Measurements from ENCODE around the gene FAM163B.

GRCh38 chr9:133529874-133530273 is 79.3 kb downstream of the FAM163B start:
- TF ChIP-seq MTA1 (IDR thresholded peaks at IDR 0.05; ENCODE audit: borderline replicate concordance) (no peak), EZH2 (IDR thresholded peaks at IDR 0.05; ENCODE audit: borderline replicate concordance, low read depth, low read length) (no peak), TSC22D4 (tag; IDR thresholded peaks at IDR 0.05) (no peak), SIX5 (IDR thresholded peaks at IDR 0.05; ENCODE audit: borderline replicate concordance in 1 of 2, insufficient read depth in 1 of 2, low read depth in 1 of 2, low read length in 2 of 2) (no peak), TCF7L2 (IDR thresholded peaks at IDR 0.05; ENCODE audit: low read depth, low read length) (no peak), EP300 (IDR thresholded peaks at IDR 0.05; ENCODE audit: low read length) (no peak), ZNF184 (CRISPR knock-in tag; IDR thresholded peaks at IDR 0.05) (no peak), TBP (optimal IDR thresholded peaks at IDR 0.05; ENCODE audit: low read depth, low read length) (no peak)

All from K562 (cell line).